Stimulated activated CD8-positive, alpha-beta memory T cell treated with anti-CD3 and anti-CD28 coated beads, Interleukin-12 subunit alpha, Interleukin-12 subunit beta, amount 100 ng/mL, for 1 hour (primary cell): ENCODE data around the gene EMP1.

ENCODE experiments used
- DNase-seq: peaks from one replicate; pipeline ENCODE4 v3.0.0-alpha.2; 2020; ENCODE audit warnings: low read depth

Gene EMP1

DNA sequence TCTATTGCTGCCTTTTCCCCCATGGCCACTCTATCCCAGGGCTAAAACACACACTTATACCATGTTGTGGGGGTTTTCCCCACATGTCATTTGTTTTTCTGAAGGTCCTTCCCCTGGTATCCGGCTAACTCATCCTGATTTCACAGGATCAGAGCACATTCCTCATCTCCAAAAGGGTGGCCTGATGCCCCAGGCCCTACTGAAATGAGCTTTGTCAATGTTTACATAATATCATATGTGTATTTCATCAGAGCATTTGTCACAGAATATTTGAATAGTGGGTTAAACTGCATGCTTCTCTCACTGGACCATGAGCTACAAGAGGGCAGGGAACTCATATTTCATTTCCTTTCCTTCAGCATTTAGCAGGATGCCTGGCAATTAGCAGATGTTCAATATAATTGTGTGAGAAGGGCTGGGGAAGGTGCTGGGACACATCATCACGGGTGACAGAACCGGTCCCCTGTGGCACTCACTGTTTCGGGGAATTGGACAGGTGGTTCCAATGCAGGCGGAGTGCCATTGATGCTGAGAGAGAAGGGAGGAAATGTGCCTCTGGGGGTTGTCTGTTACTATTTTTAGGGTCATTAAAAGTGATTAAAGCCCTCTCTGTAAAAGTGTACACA, 26.8 kb downstream of the EMP1 start:
- no peak for DNase-seq

DNA sequence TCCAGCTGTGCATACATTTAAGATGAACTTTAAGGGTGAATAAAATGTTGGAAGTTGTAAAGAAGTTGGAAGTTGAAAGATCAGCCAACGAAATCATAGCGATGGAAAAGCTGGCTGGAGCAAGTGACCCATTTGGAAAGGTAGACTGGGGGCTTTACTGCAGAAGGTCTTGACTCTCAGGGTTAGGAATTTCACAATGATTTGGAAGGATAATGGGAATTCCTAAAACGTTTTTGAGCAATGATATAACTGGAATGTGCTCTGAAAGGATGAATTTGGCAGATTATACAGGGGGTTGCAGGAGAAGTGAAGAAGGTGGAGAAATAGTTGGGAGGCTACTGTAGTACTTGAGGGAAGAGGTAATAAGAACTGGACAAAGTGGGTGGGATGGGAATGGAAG, 27.4 kb downstream of the EMP1 start:
- DNase-seq = no peak

DNA sequence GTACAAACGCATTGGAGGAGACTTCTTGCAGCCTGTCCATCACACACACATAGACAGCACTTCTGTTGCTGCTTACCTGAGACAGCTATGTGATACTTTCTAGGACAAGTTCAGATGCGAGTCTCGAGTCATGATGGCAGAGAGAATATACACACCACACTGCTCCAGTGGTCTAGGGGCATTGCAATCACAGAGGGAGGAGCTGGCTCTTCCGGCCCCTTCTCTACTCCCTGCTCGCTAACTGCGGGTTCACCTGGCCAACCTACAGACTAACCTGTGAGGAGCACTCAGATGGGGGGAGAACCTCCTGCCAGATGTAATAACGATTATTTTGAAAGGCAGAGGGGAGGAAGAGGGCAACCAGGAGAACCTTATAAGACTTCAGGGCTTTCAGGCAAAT, 30.7 kb downstream of the EMP1 start:
- no peak for DNase-seq

DNA sequence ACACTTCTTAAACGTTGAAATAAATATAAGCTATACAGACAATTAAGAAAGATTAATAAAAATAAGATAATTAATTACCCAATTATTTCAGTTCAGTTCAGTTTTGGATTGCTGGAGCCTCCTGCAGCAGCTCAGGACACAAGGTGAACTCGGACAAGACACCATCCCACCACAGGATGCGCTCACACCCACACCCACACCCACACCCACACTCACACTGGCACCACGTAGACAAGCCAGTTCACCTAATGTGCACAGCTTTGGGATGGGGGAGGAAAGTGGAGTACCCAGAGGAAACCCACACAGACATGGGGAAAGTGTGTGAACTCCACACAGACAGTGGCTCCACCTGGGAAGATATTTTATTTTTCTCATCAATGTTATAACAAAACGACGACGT, 32.1 kb downstream of the EMP1 start:
- DNase-seq = no peak

- no peak for DNase-seq
These were observed 33.0 kb downstream of the EMP1 start for GRCh38 chr12:13229504-13229903.

DNA sequence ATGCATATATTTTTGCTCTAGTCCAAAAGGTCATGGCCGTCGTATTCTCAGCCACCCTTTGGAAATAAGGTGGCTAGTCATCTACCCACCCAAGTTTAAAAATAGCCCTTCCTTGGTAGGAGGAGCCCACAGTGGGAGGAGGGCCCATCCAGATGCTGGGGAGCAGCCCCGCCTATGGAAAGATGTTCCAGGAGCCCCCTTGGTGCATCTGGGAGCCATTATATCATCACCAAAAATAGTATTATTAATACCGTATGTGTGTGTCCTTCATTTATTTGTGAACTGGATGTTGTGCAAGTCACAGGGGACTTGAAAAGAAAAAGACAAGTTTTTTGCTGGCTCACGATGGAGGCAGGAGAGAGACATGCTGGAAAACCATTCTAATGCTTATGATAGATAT, 34.0 kb downstream of the EMP1 start:
- DNase-seq = no peak

- DNase-seq = peak; percentile 8
These were observed 37.5 kb downstream of the EMP1 start for GRCh38 chr12:13233830-13234641.

DNA sequence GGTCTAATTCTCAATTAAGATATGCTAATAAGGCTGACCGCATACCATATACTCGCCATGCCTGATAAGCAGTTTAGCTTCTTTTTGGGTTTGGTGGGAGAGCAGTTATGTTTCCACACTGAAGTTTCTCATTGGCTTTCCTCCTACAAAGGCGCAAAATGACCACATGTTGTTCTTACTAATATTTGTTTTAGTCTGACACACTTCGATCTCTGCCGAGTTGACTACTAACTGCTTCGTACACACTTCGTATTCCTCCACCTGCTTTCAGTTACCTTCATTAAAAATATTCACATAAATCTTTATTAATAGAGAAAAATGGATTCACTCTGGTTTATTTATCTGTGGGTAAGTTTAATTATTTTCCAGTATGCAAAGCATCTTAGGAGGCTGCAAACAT, 41.7 kb downstream of the EMP1 start:
- no peak for DNase-seq

- no peak for DNase-seq
These were observed 45.4 kb downstream of the EMP1 start for GRCh38 chr12:13241833-13242488.

- no peak for DNase-seq
These were observed 46.4 kb downstream of the EMP1 start for GRCh38 chr12:13242936-13243335.

GRCh38 chr12:13243516-13244070, 47.1 kb downstream of the EMP1 start:
- no peak for DNase-seq

GRCh38 chr12:13247596-13247995, 51.1 kb downstream of the EMP1 start:
- no peak for DNase-seq

DNA sequence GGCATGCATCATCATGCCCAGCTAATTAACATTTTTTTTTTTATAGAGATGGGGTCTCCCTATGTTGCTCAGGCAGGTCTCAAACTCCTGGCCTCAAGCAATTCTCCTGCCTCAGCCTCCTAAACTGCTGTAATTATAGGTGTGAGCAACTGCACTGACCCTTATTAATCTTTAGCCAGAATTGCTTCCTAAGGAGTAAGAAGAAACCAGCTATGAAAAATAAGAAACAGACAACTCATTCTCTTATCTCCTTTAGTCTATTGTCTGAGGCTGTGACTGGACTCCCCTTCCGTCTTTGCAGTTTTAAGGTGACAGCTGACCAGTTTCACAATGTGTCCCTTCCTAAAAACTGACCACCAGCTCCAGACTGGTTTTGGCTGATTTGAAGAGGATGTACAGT, 52.4 kb downstream of the EMP1 start:
- no peak for DNase-seq

- DNase-seq = no peak
These were observed 53.9 kb downstream of the EMP1 start for GRCh38 chr12:13250416-13250815.

DNA sequence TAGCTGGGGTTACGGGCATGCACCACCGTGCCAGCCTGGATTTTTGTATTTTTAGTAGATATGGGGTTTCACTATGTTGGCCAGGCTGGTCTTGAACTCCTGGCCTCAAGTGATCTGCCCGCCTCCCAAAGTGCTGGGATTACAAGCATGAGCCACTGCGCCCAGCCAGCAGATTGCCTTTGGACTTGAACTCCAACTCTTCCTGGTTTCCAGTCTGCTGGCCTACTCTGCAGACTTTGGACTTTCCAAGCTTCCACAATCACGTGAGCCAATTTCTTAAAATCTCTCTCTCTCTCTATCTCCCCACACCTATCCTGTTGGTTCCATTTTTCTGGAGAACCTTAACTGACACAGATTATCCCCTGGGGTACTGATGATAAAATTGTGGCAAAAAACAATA, 55.0 kb downstream of the EMP1 start:
- no peak for DNase-seq

DNA sequence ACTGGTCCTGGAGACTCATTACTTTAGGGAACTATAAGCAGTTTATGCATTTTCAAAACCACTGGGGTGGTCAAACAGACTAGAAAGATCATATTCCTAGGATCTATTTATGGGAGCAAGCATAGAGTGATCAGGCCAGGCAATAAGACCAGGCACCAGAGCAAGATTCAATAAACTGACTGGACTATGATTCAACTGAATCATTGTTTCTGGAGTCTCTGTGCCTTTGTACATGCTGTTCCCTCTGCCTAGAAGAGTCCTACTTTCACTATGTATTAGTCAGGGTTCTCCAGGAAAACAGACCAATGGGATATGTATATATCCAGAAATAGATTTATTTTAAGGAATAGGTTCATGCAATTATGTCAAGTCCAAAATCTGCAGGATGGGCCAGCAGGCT, 55.5 kb downstream of the EMP1 start:
- no peak for DNase-seq

- no peak for DNase-seq
These were observed 56.1 kb downstream of the EMP1 start for GRCh38 chr12:13252616-13253015.

- DNase-seq = no peak
These were observed 57.6 kb downstream of the EMP1 start for GRCh38 chr12:13253966-13254760.

GRCh38 chr12:13255792-13256691, 59.5 kb downstream of the EMP1 start:
- DNase-seq = peak; percentile 55

DNA sequence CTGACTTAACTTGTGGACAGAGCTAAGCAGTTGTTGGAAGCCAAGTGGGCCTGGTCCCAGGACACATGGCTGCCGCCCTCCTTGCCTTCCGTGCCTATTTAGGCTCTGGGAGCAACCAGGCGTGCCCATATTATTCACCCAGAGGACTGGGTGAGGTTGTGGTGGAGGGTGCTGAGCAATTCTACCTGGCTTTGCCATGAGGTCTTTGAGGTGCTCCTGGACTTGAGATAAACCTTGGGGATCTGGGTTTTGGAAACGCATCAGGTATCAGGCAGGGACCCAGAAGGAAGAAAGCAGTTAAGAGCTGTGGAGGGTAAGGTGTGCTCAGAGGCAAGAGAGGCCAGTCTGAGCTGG, 60.1 kb downstream of the EMP1 start:
- no peak for DNase-seq

DNA sequence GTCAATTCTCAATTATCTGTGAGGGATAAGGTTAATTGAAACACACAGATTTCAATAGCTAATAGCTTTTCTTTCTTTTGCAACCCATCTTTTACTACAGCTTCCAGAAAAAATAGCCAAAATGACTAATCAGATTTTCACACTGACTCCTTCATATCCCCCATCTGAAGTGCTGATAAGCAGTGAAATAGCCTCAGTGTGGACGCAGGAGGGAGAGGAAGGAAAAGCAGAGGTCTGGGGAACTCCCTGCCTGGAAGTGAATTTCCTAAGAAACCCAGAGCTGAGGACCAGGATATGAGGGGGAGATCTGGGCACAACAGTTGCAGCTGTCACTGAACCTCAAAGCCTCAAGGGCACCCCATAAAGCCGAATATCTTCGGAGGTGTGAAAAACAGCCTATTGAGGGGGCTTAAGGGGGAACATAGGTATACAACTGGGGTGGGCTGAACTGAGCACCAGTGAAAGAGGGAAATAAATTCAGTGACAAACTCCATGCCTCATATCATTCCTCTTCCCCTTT, 60.9 kb downstream of the EMP1 start:
- DNase-seq = no peak
